Measurements from ENCODE around the gene GLT8D1. TPM values are rescaled to one million over a fixed set of nuclear protein-coding genes. Genes with fewer than 3 reads are reported as not detected.
A peak's percentile ranks its signal among the peaks of the same experiment; 100 is the strongest.

GLT8D1 gene
- total RNA-seq, 1 experiment from 2014 or later = 30.0 TPM

- no peak for DNase-seq (ENCODE audit: low spot score)
Observed at GRCh38 chr3:52712291-52713212, 7.0 kb upstream of the GLT8D1 start.

GRCh38 chr3:52710512-52710911 is 4.9 kb upstream of the GLT8D1 start:
- no peak for DNase-seq (ENCODE audit: low spot score)

GRCh38 chr3:52707585-52707984 is 2.0 kb upstream of the GLT8D1 start:
- DNase-seq (ENCODE audit: low spot score) = no peak

- no peak for DNase-seq (ENCODE audit: low spot score)
Observed at GRCh38 chr3:52705438-52705687, 228 bp downstream of the GLT8D1 start.

GRCh38 chr3:52704611-52705437 is 767 bp downstream of the GLT8D1 start:
- DNase-seq (ENCODE audit: low spot score) = peak; percentile 44

GRCh38 chr3:52703341-52703740 is 2.2 kb downstream of the GLT8D1 start:
- no peak for DNase-seq (ENCODE audit: low spot score)

GRCh38 chr3:52697632-52697965 is 8.0 kb downstream of the GLT8D1 start:
- no peak for DNase-seq (ENCODE audit: low spot score)

GRCh38 chr3:52696830-52697631 is 8.6 kb downstream of the GLT8D1 start:
- no peak for DNase-seq (ENCODE audit: low spot score)

- no peak for DNase-seq (ENCODE audit: low spot score)
Observed at GRCh38 chr3:52695798-52696671, 9.6 kb downstream of the GLT8D1 start.

GRCh38 chr3:52694528-52695189 is 10.9 kb downstream of the GLT8D1 start:
- no peak for DNase-seq (ENCODE audit: low spot score)

- DNase-seq (ENCODE audit: low spot score) = no peak
Observed at GRCh38 chr3:52693071-52693470, 12.5 kb downstream of the GLT8D1 start.

GRCh38 chr3:52690560-52690959 is 15.0 kb downstream of the GLT8D1 start:
- no peak for DNase-seq (ENCODE audit: low spot score)

GRCh38 chr3:52689151-52689550 is 16.4 kb downstream of the GLT8D1 start:
- no peak for DNase-seq (ENCODE audit: low spot score)

- DNase-seq (ENCODE audit: low spot score) = no peak
Observed at GRCh38 chr3:52688266-52688665, 17.3 kb downstream of the GLT8D1 start.

- DNase-seq (ENCODE audit: low spot score) = peak; percentile 89
Observed at GRCh38 chr3:52685709-52686691, 19.6 kb downstream of the GLT8D1 start, which contains the start of the genes GNL3 and PBRM1. Gene GNL3, plus strand, starts transcription at chr3:52686032. Its CDS starts 61 bp downstream, at chr3:52686093. Gene PBRM1, minus strand, starts transcription at chr3:52685913.

GRCh38 chr3:52685285-52685708 is 20.3 kb downstream of the GLT8D1 start:
- peak; percentile 77 for DNase-seq (ENCODE audit: low spot score)

GRCh38 chr3:52684184-52684583 is 21.4 kb downstream of the GLT8D1 start:
- DNase-seq (ENCODE audit: low spot score) = no peak

GRCh38 chr3:52683611-52684010 is 22.0 kb downstream of the GLT8D1 start:
- DNase-seq (ENCODE audit: low spot score) = no peak

- no peak for DNase-seq (ENCODE audit: low spot score)
Observed at GRCh38 chr3:52682016-52682415, 23.6 kb downstream of the GLT8D1 start.
